Measurements from ENCODE around the gene KIAA1191.

Gene KIAA1191

GRCh38 chr5:176389135-176390123 is 27.9 kb upstream of the KIAA1191 start:
- DNase-seq (ENCODE audit: low spot score): no peak

DNA sequence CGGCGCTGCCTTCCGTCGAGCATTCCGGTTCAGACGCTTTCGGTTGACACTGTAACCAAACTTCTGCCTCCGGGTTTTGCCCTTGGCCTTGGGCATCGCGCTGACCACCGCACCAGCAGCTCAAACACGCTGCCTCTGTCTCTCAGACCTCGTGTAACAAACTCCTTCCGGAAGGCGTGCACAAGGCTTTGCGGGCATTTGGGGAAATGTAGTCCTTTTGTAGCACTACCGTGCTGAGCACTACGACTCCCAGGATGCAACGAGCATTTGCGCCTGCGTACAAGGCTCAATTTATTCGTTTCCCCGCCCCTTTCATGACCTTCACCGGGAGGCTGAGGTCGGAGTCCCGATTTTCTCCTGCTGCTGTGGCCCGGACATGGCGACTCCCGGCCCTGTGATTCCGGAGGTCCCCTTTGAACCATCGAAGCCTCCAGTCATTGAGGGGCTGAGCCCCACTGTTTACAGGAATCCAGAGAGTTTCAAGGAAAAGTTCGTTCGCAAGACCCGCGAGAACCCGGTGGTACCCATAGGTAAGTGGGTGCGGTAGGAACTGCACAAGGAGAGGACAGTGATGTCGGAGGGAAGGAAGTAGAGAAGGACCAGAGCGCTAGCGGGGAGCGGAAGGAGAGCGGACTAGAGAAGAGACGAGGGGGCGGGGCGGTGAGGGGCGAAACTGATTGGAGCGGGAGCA is 27.0 kb upstream of the KIAA1191 start, which contains the start of the genes HIGD2A and NOP16:
Gene HIGD2A, plus strand, starts transcription at position 308 of the 691 bp plus-strand sequence. Its CDS starts 69 bp downstream, at position 377.
Gene NOP16, minus strand, starts transcription at position 155 of the 691 bp plus-strand sequence. Its CDS starts 59 bp downstream, at position 96.
- DNase-seq (ENCODE audit: low spot score): peak; percentile 99

GRCh38 chr5:176388003-176388443 is 26.5 kb upstream of the KIAA1191 start:
- peak; percentile 25 for DNase-seq (ENCODE audit: low spot score)

GRCh38 chr5:176387384-176387925 is 25.9 kb upstream of the KIAA1191 start:
- no peak for DNase-seq (ENCODE audit: low spot score)

GRCh38 chr5:176386491-176386890 is 24.9 kb upstream of the KIAA1191 start:
- no peak for DNase-seq (ENCODE audit: low spot score)

GRCh38 chr5:176384991-176385390 is 23.4 kb upstream of the KIAA1191 start:
- no peak for DNase-seq (ENCODE audit: low spot score)

GRCh38 chr5:176384366-176384930 is 22.9 kb upstream of the KIAA1191 start:
- no peak for DNase-seq (ENCODE audit: low spot score)

DNA sequence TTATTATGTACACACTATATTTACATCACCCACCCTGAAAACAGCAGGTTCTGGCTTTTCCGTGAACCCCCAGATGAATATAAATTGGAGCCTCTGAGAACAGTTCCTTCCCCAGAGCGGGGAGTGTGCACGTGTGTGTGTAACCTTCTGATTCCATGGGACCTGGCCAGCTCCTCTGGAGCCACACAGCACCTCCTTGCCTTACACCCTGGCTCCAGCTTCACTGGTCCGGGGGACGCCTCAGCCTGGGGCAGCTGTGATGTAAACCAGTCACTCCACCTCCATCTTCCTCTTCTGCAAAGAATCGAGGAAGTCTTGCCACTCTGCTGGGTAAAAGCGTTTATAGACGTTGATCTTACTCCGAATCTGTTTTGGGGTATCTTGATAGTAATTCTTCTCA is 22.4 kb upstream of the KIAA1191 start:
- no peak for DNase-seq (ENCODE audit: low spot score)

DNA sequence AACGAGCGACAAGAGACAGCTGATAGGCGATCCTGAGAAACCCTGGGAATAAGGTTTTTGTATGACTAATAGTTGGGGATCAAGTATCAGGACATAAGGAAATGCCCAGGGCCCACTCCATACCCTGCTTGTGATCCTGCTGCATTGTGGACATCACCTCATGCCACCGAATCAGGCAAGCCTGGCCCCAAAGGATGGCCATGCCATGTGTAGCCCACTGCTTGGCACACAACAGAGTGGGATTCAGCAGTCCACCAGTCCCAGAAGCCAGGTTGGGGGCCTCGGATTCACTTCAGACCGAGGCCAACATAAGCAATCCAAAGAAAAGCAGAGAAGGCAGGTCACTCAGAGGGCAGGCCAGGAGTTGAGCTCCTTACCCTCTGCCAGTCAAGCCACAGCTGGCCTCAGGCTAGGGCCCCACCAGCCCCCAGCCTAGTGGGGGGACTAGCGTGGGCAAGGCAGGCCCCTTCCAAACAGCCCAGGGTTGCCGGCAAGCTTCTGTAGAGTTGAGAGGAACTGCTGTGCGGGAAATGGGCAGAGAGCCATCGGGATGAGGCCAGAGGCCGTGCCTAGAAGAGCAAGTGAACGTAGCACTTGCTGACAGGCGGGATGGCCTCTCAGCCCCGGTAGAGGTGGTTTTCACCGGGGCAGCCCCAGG is 21.8 kb upstream of the KIAA1191 start:
- DNase-seq (ENCODE audit: low spot score): no peak

GRCh38 chr5:176382721-176383120 is 21.2 kb upstream of the KIAA1191 start:
- DNase-seq (ENCODE audit: low spot score): no peak

DNA sequence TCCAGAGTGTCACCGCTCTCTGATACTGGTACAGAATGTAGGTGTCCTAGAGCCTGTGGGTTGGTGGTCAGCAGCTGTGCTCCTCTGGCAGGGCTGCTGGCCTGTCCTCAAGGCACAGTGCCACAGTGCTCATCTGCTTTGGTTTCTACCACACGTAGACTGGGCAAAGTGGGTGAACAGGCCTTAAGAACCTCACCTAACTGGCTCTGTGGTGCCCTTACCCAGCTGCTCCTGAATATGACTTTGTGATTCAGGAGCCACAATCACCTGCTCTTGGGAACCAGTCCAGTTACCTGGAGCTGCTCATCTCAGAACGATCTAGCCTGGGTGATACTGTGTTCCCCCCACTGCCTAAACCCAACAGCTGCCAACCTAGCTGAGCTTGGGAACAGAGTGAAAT is 20.4 kb upstream of the KIAA1191 start:
- no peak for DNase-seq (ENCODE audit: low spot score)

- DNase-seq (ENCODE audit: low spot score): no peak
Observed at GRCh38 chr5:176381423-176381822, 19.9 kb upstream of the KIAA1191 start.

DNA sequence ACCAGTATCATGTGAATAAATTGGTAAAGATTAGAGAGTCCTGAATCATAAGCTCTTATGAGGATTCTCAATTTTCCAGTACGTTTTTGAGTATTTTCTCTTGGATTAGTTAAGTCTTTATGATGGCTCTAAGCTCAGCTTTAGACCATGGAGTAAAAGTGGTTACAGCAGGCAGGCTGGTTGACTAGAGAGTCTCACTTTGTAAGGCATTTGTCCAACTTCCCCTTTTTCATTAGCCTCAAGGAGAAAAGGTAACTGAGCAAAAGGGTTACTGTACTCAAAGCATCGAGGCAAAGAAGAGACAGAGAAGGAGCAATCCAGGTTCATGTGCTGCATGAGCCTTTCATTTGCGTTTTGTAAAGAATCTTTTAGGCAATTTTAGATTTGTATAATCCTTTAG is 18.3 kb upstream of the KIAA1191 start:
- DNase-seq (ENCODE audit: low spot score): no peak

DNA sequence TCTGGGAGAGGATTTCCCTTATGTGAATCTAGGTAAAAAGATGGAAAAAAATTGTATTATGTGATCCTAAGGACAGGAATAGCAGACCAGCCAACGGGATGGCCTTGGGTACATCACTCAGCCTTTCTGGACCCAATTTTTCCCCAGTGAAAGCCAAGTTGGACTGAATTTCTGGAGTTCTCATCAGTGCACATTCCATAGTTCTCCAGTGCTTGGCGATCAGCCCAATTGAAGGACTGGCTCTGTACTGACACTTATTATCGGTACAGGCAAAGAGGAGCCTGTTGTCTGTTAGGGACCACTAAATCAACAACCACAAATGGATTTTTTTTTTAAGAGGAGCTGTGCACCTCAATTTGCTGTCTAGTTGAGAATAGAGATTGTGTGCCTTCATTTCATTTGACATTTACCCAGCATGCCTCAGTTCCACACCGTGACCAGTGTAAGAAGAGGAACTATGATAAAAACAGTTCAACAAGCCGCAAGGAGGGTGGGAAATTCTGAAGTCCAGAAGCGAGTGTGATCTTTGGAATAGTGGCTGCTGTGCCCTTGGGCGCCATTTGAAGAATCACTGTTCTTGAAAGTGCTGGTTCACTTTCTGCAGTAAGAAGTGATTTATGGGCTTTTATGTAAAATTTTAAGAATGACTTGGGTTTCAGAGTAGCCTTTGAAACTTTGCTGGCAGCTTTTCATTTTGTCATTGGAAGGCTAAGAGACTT is 11.7 kb upstream of the KIAA1191 start:
- no peak for DNase-seq (ENCODE audit: low spot score)

DNA sequence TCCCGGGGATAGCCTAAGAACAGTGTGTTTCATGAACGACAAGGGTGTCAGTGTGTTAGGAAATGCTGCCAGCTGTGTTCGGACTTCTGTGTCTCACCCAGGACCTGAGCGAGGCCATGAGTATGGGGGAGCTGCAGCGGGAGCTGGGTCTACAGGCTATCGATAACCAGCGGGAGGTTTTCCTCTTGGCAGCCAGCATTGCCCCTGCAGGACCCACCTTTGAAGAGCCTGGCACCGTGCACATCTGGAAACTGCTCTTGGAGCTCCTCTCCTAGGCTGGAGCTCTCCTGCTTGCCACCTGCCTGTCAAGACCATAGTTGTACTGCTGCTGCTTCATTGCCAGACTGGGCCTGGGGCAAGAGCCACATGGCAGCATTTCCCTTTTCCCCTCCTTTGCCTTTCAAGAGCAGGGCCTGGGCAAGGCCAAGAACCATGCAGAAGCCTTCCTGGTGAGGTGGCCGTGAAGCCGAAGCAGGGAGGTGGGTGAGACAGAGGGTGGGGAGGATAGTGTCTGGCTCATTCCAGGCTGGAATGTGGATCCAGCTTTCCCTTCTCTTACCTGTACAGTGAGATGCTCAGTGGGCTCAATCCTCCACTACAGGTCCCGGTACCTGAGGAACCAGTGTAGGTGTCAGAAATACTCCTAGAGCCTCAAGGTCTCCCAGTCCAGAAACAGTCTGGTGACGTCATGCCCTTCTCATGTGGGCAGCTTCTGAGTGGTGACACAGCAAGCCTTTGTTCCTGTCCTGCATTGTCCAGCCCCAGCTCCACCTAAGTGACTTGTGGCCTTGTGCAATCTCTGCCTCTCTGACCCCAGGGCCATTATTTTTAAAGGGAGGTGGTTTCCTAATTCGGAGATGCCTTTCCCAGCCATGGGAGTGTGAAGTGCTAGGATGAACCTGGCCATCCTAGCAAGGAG is 10.3 kb upstream of the KIAA1191 start:
- DNase-seq (ENCODE audit: low spot score): no peak

DNA sequence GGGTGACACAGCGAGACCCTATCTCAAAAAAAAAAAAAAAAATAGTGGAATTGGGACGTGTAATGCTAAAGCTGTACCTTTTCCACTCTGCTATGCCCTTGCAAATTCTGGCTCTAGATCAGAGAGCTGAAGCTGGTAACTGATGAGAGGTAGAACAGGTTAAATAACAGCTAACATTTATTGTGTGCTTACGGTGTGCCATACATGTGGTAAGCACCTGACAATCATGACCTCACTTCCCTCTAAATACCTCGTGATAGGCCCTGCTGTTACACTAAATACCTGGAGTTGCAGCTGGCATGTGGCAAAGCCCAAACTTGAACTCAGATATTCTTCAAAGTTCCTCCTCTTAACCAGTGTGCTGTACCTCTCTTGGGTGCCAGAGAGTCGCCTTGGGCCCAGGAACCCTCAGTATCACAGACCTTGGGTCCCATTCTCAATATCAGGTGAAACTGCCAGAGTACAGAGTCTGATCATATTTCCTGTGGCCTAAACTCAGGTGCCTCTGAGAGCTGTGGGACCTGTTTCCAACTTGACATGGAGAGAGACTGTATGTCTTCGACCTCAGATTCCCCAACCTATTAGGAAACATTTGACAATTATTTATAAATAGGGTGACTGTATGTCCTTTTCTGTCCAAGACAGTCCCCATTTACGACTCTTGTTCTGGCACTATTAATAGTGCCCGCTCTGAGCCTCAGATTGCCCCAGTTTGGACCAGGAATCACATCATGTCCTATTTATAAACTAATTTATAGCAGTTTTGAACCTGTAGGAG is 8.6 kb upstream of the KIAA1191 start:
- DNase-seq (ENCODE audit: low spot score): no peak

- no peak for DNase-seq (ENCODE audit: low spot score)
Observed at GRCh38 chr5:176368726-176369125, 7.2 kb upstream of the KIAA1191 start.

DNA sequence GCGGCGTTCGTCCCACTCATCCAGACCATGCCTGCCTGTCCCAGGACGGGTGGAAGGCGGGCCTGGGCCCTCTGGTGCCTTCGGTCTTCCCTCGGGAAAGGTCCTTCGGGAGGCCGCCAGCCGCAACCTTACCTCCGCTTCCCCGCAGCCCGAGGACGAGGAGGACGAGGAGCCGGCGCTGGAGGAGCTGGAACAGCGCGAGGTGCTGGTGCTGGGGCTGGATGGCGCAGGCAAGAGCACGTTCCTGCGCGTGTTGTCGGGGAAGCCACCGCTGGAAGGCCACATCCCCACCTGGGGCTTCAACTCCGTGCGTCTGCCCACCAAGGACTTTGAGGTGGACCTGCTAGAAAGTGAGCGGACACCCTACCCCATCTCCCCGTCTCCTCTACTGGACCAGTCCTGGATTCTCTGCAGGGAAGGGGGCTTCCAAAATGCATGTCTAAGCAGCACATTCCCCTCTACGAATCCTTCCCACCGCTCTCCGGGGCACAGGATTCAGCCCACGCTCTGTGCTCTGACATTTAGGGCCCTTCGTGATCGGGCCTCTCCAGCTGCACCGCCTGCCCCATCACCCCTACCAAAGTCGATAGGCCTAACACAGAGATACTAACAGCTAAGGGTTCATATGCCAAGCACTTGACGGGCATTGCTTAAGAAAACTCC is 4.8 kb upstream of the KIAA1191 start:
- no peak for DNase-seq (ENCODE audit: low spot score)

All from kidney capillary endothelial cell (primary cell).